Ovary (tissue), 9 donors: ENCODE data around the gene ZNF598. TPM values are rescaled to one million over a fixed set of nuclear protein-coding genes. Genes with fewer than 3 reads are reported as not detected.

Experiments used
- DNase-seq, 5 donors: peaks; one replicate each; pipeline ENCODE4 v3.0.0-alpha.2; 2019 to 2020
- H3K27ac ChIP-seq, 2 donors: fragments of 200-600 bp; one replicate each; pipeline versions ENCODE4 v1.5.1 to v1.8.0; 2019 to 2022
- H3K27me3 ChIP-seq: fragments of 200-600 bp; one replicate; pipeline ENCODE4 v1.8.0; 2022
- H3K36me3 ChIP-seq: fragments of 200-600 bp; sonication (generic); one replicate; pipeline ENCODE4 v1.5.1; 2019
- H3K4me1 ChIP-seq: one replicate; pipeline ENCODE4 v1.8.1; 2013; ENCODE audit warnings: mild to moderate bottlenecking, moderate library complexity; ENCODE audit not compliant: insufficient read depth
- H3K4me3 ChIP-seq: fragments of 200-600 bp; sonication (generic); one replicate; pipeline ENCODE4 v1.5.1; 2017
- H3K9me3 ChIP-seq, 2 donors: fragments of 200-600 bp in 1 of 2; sonication (generic) in 1 of 2; one replicate each; pipeline versions ENCODE4 v1.5.1 to v1.8.1; 2013 to 2019; ENCODE audit warnings: mild to moderate bottlenecking in 1 of 2, moderate library complexity in 1 of 2
- EP300 ChIP-seq: sonication (generic); formaldehyde crosslinking; IDR thresholded peaks from one replicate; pipeline ENCODE4 v1.6.1; 2017; ENCODE audit warnings: antibody characterized with exemption
- POLR2A ChIP-seq: fragments of 450-650 bp; IDR thresholded peaks from one replicate; pipeline ENCODE4 v1.6.1; 2017; ENCODE audit warnings: antibody characterized with exemption, mild to moderate bottlenecking, moderate library complexity
- WGBS, 3 donors: extraction: QIAGEN DNeasy Blood & Tissue Kit in 1 of 3; methylation state at CpG; one replicate each; pipeline versions ENCODE4 v1.1.5 to v1.1.7; 2013 to 2017; 5-methylcytosine and 5-hydroxymethylcytosine counted together
- intact Hi-C, 4 donors: fragments of 100-400 bp; cut with DNase I; formaldehyde crosslinking; loops; one replicate each; pipeline versions ENCODE4 v1.11.0 to v1.15.1; 2022 to 2023
- polyA plus RNA-seq, 2 donors: library from polyadenylated mRNA; stranded (reverse); fragments of 200-250 nt in 1 of 2; fragments of 350-450 nt in 1 of 2; fragmentation: Illumina TruSeq in 1 of 2; extraction: RNeasy Lipid Tissue Mini Kit (QIAGEN cat#74804) in 1 of 2; gene quantifications; one replicate each; pipeline ENCODE4 v1.2.3, GENCODE V29; 2013 to 2014
- total RNA-seq, 7 donors: library from RNA; depleted of rRNA in 2 of 7; stranded (reverse); fragments of >200 nt in 2 of 7; fragmentation: NEBNext Ultra II Directional in 3 of 7; extraction: Animal tissue kit (Norgen Biotek cat#: 25700) in 3 of 7; gene quantifications; one replicate each; pipeline versions ENCODE4 v1.1.0 to v1.2.4, GENCODE V29; 2016 to 2023
- TF ChIP-seq, protein P1 (sequence below), 3 donors: fragments of 450-650 bp in 2 of 3; fragments of 200-600 bp in 1 of 3; IDR thresholded peaks; one replicate each; pipeline versions ENCODE4 v1.5.1 to v1.8.0; 2016 to 2022; ENCODE audit warnings: antibody characterized with exemption in 3 of 3, mild to moderate bottlenecking in 1 of 3
- donor health status: DM: no; HTN: no; CAD: no; lungs with moderate emphysema.
- donor health status: DM: no; HTN: no; CAD: no.
- donor health status: Bipolar disorder and iron deficiency.
- donor health status: DM: yes; HTN: yes; CAD: no.
- donor health status: DM: no; HTN: no; CAD: no.
- donor health status: DM: yes; HTN: yes; CAD: no.

The ZNF598 gene
- total and polyA plus RNA-seq, 9 donors: 0.95 to 44.5 (median 30.3) TPM

DNA sequence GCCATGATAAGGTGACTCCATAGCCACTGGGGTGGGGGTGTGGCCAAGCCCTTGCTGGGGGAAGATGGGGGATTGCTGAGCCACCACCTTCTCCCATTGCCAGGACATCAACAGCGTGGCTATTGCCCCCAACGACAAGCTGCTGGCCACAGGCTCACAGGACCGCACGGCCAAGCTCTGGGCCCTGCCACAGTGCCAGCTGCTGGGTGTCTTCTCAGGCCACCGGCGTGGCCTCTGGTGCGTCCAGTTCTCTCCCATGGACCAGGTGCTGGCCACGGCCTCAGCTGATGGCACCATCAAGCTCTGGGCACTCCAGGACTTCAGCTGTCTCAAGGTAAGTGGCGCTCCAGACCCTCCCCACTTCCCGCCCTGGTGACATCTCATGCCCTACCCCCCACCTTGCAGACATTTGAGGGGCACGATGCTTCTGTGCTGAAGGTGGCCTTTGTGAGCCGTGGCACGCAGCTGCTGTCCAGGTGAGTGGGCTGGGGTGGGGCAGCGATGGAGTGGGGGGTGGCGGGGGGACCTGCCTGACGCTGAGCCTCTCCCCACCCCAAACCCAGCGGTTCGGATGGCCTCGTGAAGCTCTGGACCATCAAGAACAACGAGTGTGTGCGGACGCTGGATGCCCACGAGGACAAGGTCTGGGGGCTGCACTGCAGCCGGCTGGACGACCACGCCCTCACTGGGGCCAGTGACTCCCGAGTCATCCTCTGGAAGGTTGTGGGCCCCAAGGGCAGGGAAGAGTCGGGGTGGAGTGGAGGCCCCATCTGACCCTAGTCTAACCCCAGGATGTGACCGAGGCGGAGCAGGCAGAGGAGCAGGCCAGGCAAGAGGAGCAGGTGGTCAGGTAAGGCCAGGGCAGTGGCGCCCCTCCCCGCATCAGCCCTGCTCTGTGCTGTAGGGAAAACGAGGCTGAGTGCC, 32.4 kb downstream of the ZNF598 start:
- no peak overlapping the region for H3K4me3 ChIP-seq
- intact Hi-C loops: no loop called here
- H3K9me3 ChIP-seq: no peaks in the 10 kb centered on the region
- 88 to 89% (median 89%) methylated on average over 29 to 33 of the region's 33 CpGs for WGBS, 3 donors
- peaks cover 6% of the 10 kb centered on the region for H3K4me1 ChIP-seq
- peaks cover 3% of the 10 kb centered on the region for H3K27me3 ChIP-seq
- H3K27ac ChIP-seq: no peak overlapping the region
- no peak for DNase-seq
- H3K36me3 ChIP-seq: no peaks in the 10 kb centered on the region
- TF ChIP-seq, protein P1, sequence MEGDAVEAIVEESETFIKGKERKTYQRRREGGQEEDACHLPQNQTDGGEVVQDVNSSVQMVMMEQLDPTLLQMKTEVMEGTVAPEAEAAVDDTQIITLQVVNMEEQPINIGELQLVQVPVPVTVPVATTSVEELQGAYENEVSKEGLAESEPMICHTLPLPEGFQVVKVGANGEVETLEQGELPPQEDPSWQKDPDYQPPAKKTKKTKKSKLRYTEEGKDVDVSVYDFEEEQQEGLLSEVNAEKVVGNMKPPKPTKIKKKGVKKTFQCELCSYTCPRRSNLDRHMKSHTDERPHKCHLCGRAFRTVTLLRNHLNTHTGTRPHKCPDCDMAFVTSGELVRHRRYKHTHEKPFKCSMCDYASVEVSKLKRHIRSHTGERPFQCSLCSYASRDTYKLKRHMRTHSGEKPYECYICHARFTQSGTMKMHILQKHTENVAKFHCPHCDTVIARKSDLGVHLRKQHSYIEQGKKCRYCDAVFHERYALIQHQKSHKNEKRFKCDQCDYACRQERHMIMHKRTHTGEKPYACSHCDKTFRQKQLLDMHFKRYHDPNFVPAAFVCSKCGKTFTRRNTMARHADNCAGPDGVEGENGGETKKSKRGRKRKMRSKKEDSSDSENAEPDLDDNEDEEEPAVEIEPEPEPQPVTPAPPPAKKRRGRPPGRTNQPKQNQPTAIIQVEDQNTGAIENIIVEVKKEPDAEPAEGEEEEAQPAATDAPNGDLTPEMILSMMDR (IDR thresholded peaks at IDR 0.05): no peak
- no peak for TF ChIP-seq POLR2A

DNA sequence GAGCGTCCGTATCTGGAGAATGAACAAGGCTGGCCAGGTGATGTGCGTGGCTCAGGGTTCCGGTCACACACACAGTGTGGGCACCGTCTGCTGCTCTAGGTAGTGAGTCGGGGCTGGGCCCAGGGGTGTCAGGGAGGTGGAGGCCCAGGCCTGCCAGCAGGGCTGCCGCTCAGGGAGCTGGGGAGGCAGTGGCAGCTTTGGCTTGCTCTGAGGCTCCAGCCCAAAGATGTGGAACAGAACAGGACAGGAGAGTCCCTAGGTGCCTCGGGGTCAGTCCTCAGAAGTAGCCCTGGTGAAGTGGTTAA, 33.5 kb downstream of the ZNF598 start:
- intact Hi-C loops: no loop called here
- Histone ChIP-seq H3K36me3 (no peaks in the 10 kb centered on the region), H3K27ac (no peak overlapping the region), H3K4me1 (peaks cover 6% of the 10 kb centered on the region), H3K4me3 (no peak overlapping the region), H3K9me3 (no peaks in the 10 kb centered on the region), H3K27me3 (peaks cover 3% of the 10 kb centered on the region)
- WGBS, 3 donors: 92 to 95% (median 93%) methylated on average over 8 of the region's 8 CpGs
- DNase-seq: no peak
- TF ChIP-seq EP300 (no peak), POLR2A (no peak)
- TF ChIP-seq, protein P1 (IDR thresholded peaks at IDR 0.05): no peak

DNA sequence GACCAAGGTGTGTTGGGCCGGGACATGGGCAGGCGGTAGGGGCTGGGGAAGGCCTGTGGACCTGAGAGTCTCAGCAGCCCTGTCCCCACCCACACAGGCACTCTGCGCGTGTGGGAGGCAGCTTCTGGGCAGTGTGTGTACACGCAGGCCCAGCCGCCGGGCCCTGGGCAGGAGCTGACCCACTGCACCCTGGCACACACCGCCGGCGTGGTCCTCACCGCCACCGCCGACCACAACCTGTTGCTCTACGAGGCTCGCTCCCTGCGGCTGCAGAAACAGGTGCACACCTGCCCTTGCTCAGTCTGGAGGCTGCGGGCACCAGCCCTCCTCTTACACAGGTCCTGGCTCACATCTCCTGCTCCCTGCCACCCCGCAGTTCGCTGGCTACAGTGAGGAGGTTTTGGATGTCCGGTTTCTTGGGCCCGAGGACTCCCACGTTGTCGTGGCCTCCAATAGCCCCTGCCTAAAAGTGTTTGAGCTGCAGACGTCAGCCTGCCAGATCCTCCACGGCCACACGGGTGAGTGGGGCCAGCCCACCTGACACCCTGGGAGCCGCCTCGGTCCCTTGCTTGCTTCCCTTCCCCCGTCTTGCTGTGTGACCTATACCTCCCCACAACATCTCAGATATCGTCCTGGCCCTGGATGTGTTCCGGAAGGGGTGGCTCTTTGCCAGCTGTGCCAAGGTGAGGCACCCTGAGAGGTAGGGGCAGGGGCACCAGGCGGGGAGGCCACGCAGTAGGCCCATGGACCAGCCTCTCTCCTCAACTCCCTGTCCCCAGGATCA, 34.0 kb downstream of the ZNF598 start:
- DNase-seq: peak in 1 of 5 donors; percentile 41
- TF ChIP-seq POLR2A (no peak), EP300 (no peak)
- TF ChIP-seq, protein P1 (IDR thresholded peaks at IDR 0.05): no peak
- H3K27ac ChIP-seq: no peak overlapping the region
- H3K9me3 ChIP-seq: no peaks in the 10 kb centered on the region
- intact Hi-C loops: no loop called here
- H3K4me1 ChIP-seq: peaks cover 10% of the 10 kb centered on the region
- 88 to 91% (median 91%) methylated on average over 33 of the region's 33 CpGs for WGBS, 3 donors
- no peak overlapping the region for H3K4me3 ChIP-seq
- H3K36me3 ChIP-seq: no peaks in the 10 kb centered on the region
- peaks cover 2% of the 10 kb centered on the region for H3K27me3 ChIP-seq

DNA sequence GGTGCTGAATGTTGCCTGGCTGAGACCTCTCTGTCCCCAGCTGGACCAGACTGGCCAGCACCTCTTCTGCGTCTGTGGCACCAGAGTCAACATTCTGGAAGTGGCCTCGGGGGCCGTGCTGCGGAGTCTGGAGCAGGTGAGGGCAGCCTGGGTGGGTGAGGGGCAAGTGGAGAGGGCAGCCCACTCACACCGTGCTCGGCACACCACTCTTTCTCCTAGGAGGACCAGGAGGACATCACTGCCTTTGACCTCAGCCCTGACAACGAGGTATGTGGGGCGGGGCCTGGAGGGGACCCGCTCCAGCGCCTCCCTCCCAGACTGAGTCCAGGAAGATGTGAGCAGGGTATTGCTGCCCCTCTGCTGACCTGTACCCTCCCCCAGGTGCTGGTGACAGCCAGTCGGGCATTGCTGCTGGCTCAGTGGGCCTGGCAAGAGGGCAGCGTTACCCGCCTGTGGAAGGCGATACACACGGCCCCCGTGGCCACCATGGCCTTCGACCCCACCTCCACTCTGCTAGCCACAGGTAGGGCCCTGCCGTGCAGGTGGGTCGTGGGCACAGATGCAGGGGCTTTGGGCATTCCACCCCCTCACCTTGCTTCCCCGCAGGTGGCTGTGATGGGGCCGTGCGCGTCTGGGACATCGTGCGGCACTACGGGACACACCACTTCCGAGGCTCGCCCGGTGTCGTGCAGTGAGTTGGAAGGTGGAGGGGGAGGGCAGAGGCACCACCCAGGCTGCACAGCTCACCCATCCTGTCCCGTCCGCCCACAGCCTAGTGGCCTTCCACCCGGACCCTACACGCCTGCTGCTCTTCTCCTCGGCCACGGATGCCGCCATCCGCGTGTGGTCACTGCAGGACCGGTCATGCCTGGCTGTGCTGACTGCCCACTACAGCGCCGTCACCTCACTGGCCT, 35.2 kb downstream of the ZNF598 start:
- WGBS, 3 donors: 86 to 94% (median 88%) methylated on average over 38 to 42 of the region's 42 CpGs
- Histone ChIP-seq H3K36me3 (no peaks in the 10 kb centered on the region), H3K9me3 (no peaks in the 10 kb centered on the region), H3K4me3 (no peak overlapping the region), H3K4me1 (peaks cover 10% of the 10 kb centered on the region), H3K27ac (no peak overlapping the region), H3K27me3 (no peaks in the 10 kb centered on the region)
- no peak for TF ChIP-seq POLR2A
- TF ChIP-seq, protein P1 (IDR thresholded peaks at IDR 0.05): no peak
- no peak for TF ChIP-seq EP300
- peak in 2 of 5 donors; percentile 34 to 41 for DNase-seq
- intact Hi-C loops: no loop called here
